Measurements from ENCODE around the gene ZC3H13.

- TF ChIP-seq CTCF (conservative IDR thresholded peaks at IDR 0.05; ENCODE audit: low read length) (no peak), EZH2phosphoT487 (IDR thresholded peaks at IDR 0.05; ENCODE audit: borderline replicate concordance, low read depth, low read length) (no peak)
These were observed 11.8 kb downstream of the ZC3H13 start for GRCh38 chr13:46040763-46041162.

Measured in OCI-LY7 (cell line).